Non-pigmented ciliary epithelial cell (primary cell): ENCODE data around the gene SELPLG.
A peak's percentile ranks its signal among the peaks of the same experiment; 100 is the strongest.
"Not testable (repeated sequence)": the region's sequence is repeated elsewhere in the genome, so short reads cannot be mapped to it uniquely, and the experiment has no call there.

ENCODE experiments used
- DNase-seq: peaks from one replicate; pipeline ENCODE4 v3.0.0-alpha.2; 2010; ENCODE audit warnings: low read depth

Gene SELPLG

GRCh38 chr12:108633534-108634248 lies at the start of gene SELPLG:
TSS of gene SELPLG (minus strand) at chr12:108633894. CDS start at chr12:108624307, 9,587 bp downstream.
- DNase-seq, result no peak

- no peak for DNase-seq
These were observed 47.6 kb upstream of the SELPLG start for GRCh38 chr12:108681317-108681716.

GRCh38 chr12:108679106-108679681 lies 45.5 kb upstream of the SELPLG start:
- DNase-seq, result no peak

- no peak for DNase-seq
These were observed 44.5 kb upstream of the SELPLG start for GRCh38 chr12:108678104-108678730.

GRCh38 chr12:108677381-108677780 lies 43.7 kb upstream of the SELPLG start:
- DNase-seq, result no peak

GRCh38 chr12:108676707-108677106 lies 43.0 kb upstream of the SELPLG start:
- DNase-seq, result no peak

- DNase-seq, result no peak
These were observed 42.1 kb upstream of the SELPLG start for GRCh38 chr12:108675792-108676191.

- DNase-seq, result no peak
These were observed 38.4 kb upstream of the SELPLG start for GRCh38 chr12:108672054-108672453.

- DNase-seq, result no peak
These were observed 37.4 kb upstream of the SELPLG start for GRCh38 chr12:108671110-108671509.

GRCh38 chr12:108670066-108670631 lies 36.5 kb upstream of the SELPLG start:
- no peak for DNase-seq

GRCh38 chr12:108668542-108668941 lies 34.8 kb upstream of the SELPLG start:
- no peak for DNase-seq

- no peak for DNase-seq
These were observed 34.4 kb upstream of the SELPLG start for GRCh38 chr12:108668063-108668462.

- no peak for DNase-seq
These were observed 33.7 kb upstream of the SELPLG start for GRCh38 chr12:108667349-108667748.

- DNase-seq, result no peak
These were observed 32.7 kb upstream of the SELPLG start for GRCh38 chr12:108666401-108666881.

GRCh38 chr12:108665608-108666202 lies 32.0 kb upstream of the SELPLG start:
- DNase-seq, result no peak

GRCh38 chr12:108664338-108665258 lies 30.9 kb upstream of the SELPLG start:
- peak; percentile 85 for DNase-seq

GRCh38 chr12:108663324-108664015 lies 29.8 kb upstream of the SELPLG start:
- DNase-seq, result no peak

GRCh38 chr12:108658115-108658514 lies 24.4 kb upstream of the SELPLG start:
- not testable (repeated sequence) for DNase-seq

- no peak for DNase-seq
These were observed 23.5 kb upstream of the SELPLG start for GRCh38 chr12:108657130-108657745.

GRCh38 chr12:108656247-108656646 lies 22.6 kb upstream of the SELPLG start:
- not testable (repeated sequence) for DNase-seq
